Stromal cell of bone marrow (primary cell): ENCODE data around the gene LDLRAP1.
"Not testable (repeated sequence)": the region's sequence is repeated elsewhere in the genome, so short reads cannot be mapped to it uniquely, and the experiment has no call there.

Experiments used
- DNase-seq: peaks from one replicate; pipeline ENCODE4 v3.0.0-alpha.2; 2012; ENCODE audit warnings: low read depth

LDLRAP1 gene

GRCh38 chr1:25577134-25577920 lies 33.9 kb downstream of the LDLRAP1 start:
- DNase-seq: no peak

DNA sequence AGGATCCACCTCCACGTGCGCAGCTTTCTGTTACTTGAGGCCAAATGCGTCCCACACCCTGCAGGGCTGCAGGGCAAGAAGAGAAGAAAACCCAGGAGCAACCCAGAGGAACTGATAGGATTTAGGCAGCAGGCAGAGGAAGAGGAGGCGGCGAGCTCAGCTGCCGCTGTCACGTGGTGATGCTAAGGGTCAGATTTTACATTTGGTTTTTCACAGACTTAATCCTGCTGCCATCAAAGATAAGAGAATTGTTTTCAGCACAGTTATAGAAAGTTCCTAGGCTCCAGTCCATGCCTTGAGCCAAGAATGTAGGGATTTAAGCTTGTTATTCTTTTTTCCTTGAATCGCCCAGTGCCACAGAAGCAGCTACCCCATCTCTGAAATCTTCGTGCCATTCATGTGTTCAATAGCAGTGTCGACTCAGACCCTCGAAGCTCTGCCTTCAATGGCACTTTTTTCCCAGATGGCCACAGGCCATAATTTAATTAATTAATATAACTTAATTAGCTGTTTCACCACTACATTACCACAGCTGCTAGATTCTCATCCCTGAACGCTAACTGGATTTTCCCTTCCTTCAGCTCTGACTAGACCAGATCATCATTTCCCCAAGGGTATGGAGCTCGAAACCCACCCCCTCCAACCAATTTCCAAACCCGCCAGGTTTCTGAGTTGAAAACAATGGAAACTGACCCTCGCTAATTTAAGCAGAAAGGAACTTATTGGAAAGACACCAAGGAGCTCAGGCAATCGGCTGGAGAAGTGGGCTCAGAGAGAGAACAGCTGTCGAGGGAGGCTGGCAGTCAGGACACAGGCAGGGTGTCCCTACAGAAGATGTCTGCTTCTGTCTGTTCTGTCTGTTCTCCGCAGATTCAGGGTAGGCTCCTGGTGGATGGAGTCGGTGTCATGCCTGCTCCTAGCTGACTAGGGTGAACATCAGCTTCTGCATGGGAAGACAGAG lies 36.2 kb downstream of the LDLRAP1 start:
- DNase-seq: no peak

DNA sequence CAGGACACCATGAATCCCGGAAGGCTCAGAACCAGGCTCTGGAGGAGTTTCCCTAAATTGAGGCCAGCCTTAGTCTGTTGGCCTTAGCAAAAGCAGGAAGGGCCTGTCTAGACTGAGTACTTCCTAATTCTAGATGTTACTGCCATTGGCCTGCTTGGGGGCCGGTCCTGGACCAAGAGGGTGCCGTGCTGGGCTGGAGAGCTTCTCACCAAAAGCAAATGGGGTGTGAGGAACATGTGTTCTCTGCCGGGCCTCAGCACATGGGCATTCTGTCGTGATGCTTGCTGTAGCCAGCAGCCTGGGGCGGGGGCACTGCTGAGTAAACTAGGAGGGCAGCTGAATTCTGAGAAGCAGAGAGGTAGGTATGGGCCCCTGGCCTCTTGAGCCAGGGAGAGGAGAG lies 37.5 kb downstream of the LDLRAP1 start:
- DNase-seq: no peak

DNA sequence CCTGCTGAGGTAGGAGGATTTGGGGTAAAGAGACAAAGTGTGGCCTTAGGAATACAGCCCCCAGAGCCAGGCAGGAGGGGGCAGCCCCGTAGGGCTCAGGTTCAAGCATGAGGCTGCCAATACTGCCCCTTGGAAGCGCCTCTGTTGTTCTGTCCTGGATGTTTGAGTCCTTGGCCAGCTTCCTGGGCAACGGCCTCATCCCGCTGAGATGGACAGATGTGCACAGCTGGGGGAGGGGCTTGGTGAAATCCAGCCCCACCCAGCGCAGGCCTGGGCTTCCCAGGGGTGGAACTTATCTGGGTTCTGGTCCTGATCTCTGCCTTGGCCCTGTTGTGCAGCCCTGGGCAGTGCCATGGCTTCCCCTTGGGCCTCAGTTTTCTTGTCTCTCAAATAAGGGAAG lies 38.4 kb downstream of the LDLRAP1 start:
- DNase-seq: no peak

DNA sequence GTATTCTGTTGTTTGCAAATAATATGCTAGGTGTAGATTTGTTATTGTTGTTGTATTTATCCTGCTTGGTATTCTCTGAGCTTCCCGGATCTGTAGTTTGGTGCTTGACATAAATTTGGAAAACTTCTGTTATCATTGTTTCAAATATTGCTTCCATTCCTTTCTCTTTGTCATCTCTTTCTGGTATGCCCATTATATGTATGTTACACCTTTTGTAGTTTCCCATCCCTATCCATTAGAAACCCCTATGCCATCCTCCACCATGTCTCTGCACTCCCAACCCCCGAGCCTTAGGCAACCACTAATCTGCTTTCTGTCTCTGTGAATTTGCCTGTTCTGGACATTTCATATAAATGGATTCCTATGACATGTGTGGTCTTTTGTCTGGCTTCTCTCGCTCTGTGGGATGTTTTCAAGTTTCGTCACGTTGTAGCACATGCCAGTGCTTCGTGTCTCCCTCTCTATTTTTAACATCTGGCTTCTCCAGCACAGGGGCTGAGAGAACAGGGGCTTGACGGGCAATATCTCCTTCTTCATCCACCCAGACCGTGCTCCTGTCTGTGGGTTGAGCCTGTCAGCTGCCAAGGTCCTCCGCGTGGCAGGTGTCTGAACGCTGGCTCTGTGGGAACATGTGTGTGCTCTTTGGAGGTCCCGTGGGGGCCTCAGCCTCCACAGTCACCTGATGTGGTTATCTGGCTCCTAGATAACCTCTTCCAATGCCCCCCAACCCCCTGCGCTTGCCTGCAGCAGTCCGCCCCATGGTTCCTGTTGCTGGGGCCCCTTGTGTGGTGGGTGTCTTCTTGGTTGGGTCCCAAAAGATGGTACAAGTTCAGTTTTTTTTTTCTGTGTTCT lies 40.3 kb downstream of the LDLRAP1 start:
- no peak for DNase-seq

GRCh38 chr1:25586181-25586588 lies 42.8 kb downstream of the LDLRAP1 start:
- DNase-seq: no peak

- DNase-seq: no peak
Measured at GRCh38 chr1:25587290-25587689, 43.9 kb downstream of the LDLRAP1 start.

GRCh38 chr1:25588224-25588623 lies 44.8 kb downstream of the LDLRAP1 start:
- not testable (repeated sequence) for DNase-seq

- not testable (repeated sequence) for DNase-seq
Measured at GRCh38 chr1:25588786-25589185, 45.4 kb downstream of the LDLRAP1 start.

DNA sequence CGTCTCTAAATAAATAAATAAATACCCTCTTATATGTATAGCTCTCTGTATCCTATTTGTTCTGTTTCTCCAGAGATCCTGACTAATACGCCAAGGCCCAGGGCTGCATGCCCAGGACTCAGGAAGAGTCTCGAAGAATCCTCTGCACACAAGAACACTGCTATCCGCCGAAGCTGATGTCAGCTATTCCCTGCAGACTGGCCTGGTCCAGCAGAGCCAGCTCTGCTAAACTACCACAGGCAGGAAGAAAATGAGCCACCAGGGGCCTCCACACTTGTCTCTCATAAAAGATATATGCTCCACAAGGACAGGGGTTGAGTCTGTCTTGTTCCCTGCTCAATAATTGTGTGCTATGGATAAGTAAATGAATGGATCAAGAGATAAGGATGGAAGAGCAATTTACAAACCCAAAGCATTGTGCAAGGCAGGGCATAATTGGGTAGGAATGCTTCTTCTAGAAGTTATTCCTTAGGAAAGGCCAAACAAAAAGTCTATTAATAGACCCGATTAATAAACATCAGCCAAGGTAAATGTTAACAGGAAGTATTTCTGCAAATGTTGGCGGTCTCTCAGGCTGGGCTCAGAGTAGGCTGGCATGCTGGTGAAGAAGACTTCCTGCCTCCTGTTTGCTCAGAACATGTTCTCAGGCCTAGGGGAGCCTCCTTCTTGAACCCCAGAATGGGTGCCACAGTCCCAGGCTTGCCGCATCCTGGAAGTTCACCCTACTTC lies 46.9 kb downstream of the LDLRAP1 start:
- peak; percentile 65 for DNase-seq

- DNase-seq: no peak
Measured at GRCh38 chr1:25593861-25594260, 50.5 kb downstream of the LDLRAP1 start.

GRCh38 chr1:25594971-25595370 lies 51.6 kb downstream of the LDLRAP1 start:
- DNase-seq: no peak

DNA sequence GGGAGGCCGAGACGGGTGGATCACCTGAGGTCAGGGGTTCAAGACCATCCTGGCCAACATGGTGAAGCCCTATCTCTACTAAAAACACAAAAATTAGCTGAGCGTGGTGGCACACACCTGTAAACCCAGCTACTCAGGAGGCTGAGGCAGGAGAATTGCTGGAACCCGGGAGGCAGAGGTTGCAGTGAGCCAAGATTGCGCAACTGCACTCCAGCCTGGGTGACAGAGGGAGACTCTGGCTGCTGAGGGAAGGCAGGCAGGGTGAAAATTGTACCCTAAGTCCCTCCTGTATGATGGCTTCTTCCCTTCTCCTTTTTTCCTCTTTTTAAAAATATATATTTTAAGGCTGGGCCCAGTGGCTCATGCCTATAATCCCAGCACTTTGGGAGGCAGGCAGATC lies 53.2 kb downstream of the LDLRAP1 start:
- DNase-seq: not testable (repeated sequence)

DNA sequence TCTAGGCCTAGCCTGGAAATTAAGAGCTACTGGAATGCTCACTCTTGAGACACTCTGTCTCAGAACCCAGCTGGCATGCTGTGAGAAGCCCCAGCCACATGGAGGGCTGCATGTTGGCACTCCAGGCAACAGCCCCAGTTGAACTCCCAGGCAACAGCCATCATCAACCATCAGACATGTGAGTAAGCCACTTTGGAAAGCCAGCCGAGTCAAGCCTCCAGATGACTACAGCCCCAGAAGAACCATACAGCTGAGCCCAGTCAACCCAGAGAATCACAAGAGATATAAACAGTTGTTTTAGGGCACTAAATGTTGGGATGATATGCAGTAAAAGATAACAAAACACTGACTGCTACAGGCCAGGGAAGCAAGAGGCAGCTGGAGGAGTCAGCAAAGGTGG lies 55.5 kb downstream of the LDLRAP1 start:
- no peak for DNase-seq

DNA sequence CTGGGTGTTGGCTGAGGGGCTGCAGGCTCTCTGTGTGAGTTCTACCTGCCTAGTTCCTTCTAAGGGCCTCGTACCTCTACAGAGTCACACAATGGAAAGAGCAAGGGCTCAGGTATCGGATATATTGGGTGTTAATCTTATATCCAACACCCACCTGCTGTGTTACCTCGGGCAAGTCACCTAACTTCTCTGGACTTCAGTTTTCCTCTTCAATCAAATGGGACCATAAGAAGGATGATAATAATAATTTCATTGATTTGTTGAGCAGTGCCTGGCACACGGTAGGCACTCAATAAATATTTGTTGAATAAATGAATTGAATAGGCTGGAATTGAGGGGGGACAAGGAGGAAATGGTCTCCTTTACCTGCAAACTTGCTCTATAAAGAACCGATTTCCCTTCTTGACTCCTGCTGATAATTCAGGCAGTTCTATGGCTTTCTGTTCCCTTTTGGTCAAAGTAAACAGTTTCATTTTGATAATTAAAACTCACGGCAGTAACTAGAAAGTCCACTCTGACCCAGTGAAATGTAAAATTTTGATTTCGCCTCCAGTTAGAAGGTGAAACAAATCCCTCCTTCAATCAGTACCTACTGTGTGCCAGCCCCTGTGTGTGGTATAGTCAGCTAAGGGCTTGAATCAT lies 56.7 kb downstream of the LDLRAP1 start:
- DNase-seq: no peak

DNA sequence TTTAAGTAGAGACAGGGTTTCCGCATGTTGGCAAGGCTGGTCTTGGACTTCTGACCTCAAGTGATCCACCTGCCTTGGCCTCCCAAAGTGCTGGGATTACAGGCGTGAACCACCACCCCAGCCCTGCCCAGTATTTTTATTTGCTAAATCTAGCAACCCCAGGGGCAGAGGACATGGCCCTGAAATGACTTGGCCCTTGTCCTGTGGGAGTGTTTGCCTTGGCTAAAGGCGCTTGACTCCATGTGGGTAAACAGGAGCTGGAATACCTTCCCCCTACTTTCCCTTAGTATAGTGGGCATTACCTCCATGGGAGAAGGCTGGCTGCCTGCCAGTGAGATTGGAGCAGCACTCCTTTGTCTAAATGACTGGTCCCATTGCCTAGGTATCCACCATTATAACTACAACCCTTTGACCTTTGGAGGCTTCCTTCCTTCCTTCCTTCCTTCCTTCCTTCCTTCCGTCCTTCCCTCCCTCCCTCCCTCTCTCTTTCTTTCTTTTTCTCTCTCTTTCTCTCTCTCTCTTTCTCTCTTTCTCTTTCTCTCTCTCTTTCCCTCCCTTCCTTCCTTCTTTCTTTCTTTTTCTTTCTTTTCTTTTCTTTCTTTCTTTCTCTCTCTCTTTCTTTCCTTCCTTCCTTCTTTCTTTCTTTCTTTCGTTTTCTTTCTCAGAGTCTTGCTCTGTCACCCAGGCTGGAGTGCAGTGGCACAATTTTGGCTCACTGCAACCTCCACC lies 57.7 kb downstream of the LDLRAP1 start:
- not testable (repeated sequence) for DNase-seq

DNA sequence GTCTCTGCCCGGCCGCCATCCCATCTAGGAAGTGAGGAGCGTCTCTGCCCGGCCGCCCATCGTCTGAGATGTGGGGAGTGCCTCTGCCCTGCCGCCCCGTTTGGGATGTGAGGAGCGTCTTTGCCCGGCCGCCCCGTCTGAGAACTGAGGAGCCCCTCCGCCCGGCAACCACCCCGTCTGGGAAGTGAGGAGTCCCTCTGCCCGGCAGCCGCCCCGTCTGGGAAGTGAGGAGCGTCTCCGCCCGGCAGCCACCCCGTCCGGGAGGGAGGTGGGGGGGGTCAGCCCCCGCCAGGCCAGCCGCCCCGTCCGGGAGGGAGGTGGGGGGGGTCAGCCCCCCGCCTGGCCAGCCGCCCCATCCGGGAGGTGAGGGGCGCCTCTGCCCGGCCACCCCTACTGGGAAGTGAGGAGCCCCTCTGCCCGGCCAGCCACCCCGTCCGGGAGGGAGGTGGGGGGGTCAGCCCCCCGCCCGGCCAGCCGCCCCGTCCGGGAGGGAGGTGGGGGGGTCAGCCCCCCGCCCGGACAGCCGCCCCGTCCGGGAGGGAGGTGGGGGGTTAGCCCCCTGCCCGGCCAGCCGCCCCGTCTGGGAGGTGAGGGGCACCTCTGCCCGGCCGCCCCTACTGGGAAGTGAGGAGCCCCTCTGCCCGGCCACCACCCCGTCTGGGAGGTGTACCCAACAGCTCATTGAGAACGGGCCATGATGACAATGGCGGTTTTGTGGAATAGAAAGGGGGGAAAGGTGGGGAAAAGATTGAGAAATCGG lies 60.6 kb downstream of the LDLRAP1 start:
- DNase-seq: not testable (repeated sequence)

DNA sequence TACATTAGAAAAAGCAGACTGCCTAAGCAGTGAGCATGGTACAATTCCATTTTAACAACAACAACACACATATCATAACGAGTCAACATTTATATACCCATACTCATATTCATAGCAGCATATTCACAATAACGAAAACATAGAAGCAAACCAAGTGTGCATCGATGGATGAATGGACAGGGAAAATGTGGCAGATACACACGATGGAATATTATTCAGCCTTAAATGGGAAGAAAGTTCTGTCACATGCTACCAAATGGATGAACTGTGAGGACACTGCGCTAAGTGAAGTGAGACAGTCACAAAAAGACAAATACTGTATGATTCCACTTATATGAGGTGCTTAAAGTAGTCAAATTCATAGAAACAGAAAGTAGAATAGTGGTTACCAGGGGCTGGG lies 63.7 kb downstream of the LDLRAP1 start:
- no peak for DNase-seq

DNA sequence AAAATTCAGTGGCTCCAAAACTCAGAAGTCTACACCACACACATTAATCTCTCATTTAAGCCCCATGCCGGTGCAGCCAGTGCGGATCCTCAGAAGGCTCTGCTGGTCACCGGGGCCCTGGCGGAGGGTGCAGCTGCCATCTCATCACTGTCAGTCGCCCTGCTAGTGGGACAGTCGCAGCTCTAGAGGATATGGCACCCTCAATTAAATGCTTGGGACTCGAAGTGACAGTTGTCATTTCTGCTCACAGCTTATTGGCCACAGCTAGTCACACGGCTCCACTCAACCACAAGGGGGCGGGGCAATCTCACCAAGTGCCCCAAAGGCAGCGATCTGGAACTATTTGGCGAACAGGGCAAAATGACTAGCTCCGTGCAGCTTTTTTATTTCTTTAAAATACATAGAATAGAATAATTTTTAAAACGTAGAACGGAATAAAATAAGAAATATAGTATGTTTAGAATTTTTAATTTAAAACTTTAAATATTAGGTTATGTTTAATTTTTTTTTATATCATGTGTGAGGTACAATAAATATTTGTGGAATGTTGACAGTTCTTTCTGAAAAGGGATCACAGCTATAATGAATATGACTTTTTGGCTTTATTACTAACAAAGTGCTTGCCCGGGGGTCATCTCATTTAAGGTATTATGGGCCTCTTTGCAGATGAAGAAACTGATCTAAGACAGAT lies 65.2 kb downstream of the LDLRAP1 start:
- peak; percentile 42 for DNase-seq
